Measurements from ENCODE around the gene CYTH4. TPM values are rescaled to one million over a fixed set of nuclear protein-coding genes. Genes with fewer than 3 reads are reported as not detected.

Gene CYTH4
- total and polyA plus RNA-seq, 2 of the 8 experiments (the other 6 are each of a cell fraction or from before 2014, with no cell fraction given): 0.09 TPM; not detected in 1

- TF ChIP-seq ATF2 (IDR thresholded peaks at IDR 0.05; ENCODE audit: low read length): no peak
These were observed 35.4 kb downstream of the CYTH4 start (continued) for GRCh38 chr22:37317698-37318210.

Measured in H1 (cell line).